Hepatocyte (in vitro differentiated cells): ENCODE measurements around the gene DOCK3. TPM values are rescaled to one million over a fixed set of nuclear protein-coding genes. Genes with fewer than 3 reads are reported as not detected.

Experiments used
- DNase-seq: peaks from one replicate; pipeline ENCODE4 v3.0.0-alpha.2; 2016; ENCODE audit warnings: low spot score
- H2AFZ ChIP-seq: fragments of 200-600 bp; sonication (generic); 2 replicates; pipeline ENCODE4 v1.6.0; 2016; ENCODE audit warnings: antibody characterized with exemption, mild to moderate bottlenecking
- H3K27ac ChIP-seq: fragments of 200-600 bp; sonication (generic); 2 replicates; pipeline ENCODE4 v1.5.1; 2016; ENCODE audit warnings: mild to moderate bottlenecking
- H3K27me3 ChIP-seq: fragments of 200-600 bp; sonication (generic); 2 replicates; pipeline ENCODE4 v1.6.1; 2016
- H3K36me3 ChIP-seq: fragments of 200-600 bp; sonication (generic); replicated peaks from 2 replicates; pipeline ENCODE4 v1.5.1; 2016; ENCODE audit warnings: low read depth; ENCODE audit not compliant: insufficient read depth
- H3K4me1 ChIP-seq: fragments of 200-600 bp; sonication (generic); 2 replicates; pipeline ENCODE4 v1.5.1; 2016; ENCODE audit warnings: mild to moderate bottlenecking, moderate library complexity; ENCODE audit not compliant: insufficient read depth
- H3K4me2 ChIP-seq: fragments of 200-600 bp; sonication (generic); 2 replicates; pipeline ENCODE4 v1.6.0; 2016
- H3K4me3 ChIP-seq: fragments of 200-600 bp; sonication (generic); 2 replicates; pipeline ENCODE4 v1.5.1; 2016; ENCODE audit warnings: mild to moderate bottlenecking
- H3K79me2 ChIP-seq: fragments of 200-600 bp; sonication (generic); 2 replicates; pipeline ENCODE4 v1.6.0; 2017; ENCODE audit warnings: mild to moderate bottlenecking
- H3K9me2 ChIP-seq: fragments of 200-600 bp; sonication (generic); replicated peaks from 2 replicates; pipeline ENCODE4 v1.6.0; 2017; ENCODE audit warnings: mild to moderate bottlenecking; ENCODE audit not compliant: insufficient read depth
- H3K9me3 ChIP-seq: fragments of 200-600 bp; sonication (generic); 2 replicates; pipeline ENCODE4 v1.5.1; 2016; ENCODE audit warnings: low read depth, mild to moderate bottlenecking
- H4K20me1 ChIP-seq: fragments of 200-600 bp; sonication (generic); 2 replicates; pipeline ENCODE4 v1.6.0; 2016; ENCODE audit warnings: mild to moderate bottlenecking; ENCODE audit not compliant: insufficient read depth, poor library complexity, severe bottlenecking
- EZH2 ChIP-seq: fragments of 200-600 bp; sonication (generic); IDR thresholded peaks from 2 replicates; pipeline ENCODE4 v1.6.1; 2016; ENCODE audit warnings: antibody characterized with exemption, mild to moderate bottlenecking, borderline replicate concordance
- EZH2phosphoT487 ChIP-seq: fragments of 200-600 bp; sonication (generic); IDR thresholded peaks from one replicate; pipeline ENCODE4 v1.6.1; 2018; ENCODE audit warnings: antibody characterized with exemption, mild to moderate bottlenecking, low read depth, moderate library complexity; ENCODE audit not compliant: unreplicated experiment, severe bottlenecking
- WGBS: methylation state at CpG from one replicate; pipeline ENCODE4 v1.1.6; 2016; ENCODE audit warnings: low lambda C conversion rate; ENCODE audit errors: missing lambda C conversion rate; 5-methylcytosine and 5-hydroxymethylcytosine counted together
- polyA plus RNA-seq: library from polyadenylated mRNA; unstranded; fragments of >200 nt; fragmentation: Nextera tagmentation; extraction: Ambion mirVana; gene quantifications from 2 replicates; pipeline ENCODE4 v1.2.1, GENCODE V29; 2016
- total RNA-seq: library from RNA; depleted of rRNA; stranded (reverse); fragments of >200 nt; gene quantifications from 2 replicates; pipeline ENCODE4 v1.2.3, GENCODE V29; 2014
- TF ChIP-seq, protein P1 (sequence below): fragments of 200-600 bp; sonication (generic); IDR thresholded peaks from 2 replicates; pipeline ENCODE4 v1.5.1; 2016; ENCODE audit warnings: antibody characterized with exemption, mild to moderate bottlenecking; ENCODE audit not compliant: poor library complexity

DOCK3 gene
- total and polyA plus RNA-seq, 2 experiments from 2014 or later = 0.77 to 1.6 TPM

DNA sequence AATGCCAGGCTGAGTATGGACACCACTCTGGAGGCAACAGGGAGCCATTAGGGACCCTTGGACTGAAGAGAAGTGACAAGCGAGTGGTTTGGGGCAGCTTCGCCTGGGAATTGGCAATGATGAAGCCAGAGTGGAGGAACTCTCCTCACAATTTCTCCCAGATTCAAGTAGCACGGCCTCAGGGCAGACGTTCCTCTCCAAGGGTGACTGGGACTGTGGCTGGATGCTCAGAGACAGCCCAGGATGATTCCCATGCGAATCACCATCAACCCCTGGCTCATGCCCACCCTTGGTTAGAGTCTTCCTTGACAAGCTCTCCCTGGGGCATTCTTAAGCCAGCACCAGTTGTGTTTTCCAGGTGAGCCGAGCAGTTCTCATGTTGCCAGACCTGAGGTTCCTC, 16.3 kb upstream of the DOCK3 start:
- H3K79me2 ChIP-seq = no peaks in the 10 kb centered on the region
- TF ChIP-seq EZH2 = no peak
- TF ChIP-seq, protein P1, sequence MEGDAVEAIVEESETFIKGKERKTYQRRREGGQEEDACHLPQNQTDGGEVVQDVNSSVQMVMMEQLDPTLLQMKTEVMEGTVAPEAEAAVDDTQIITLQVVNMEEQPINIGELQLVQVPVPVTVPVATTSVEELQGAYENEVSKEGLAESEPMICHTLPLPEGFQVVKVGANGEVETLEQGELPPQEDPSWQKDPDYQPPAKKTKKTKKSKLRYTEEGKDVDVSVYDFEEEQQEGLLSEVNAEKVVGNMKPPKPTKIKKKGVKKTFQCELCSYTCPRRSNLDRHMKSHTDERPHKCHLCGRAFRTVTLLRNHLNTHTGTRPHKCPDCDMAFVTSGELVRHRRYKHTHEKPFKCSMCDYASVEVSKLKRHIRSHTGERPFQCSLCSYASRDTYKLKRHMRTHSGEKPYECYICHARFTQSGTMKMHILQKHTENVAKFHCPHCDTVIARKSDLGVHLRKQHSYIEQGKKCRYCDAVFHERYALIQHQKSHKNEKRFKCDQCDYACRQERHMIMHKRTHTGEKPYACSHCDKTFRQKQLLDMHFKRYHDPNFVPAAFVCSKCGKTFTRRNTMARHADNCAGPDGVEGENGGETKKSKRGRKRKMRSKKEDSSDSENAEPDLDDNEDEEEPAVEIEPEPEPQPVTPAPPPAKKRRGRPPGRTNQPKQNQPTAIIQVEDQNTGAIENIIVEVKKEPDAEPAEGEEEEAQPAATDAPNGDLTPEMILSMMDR = no peak
- TF ChIP-seq EZH2phosphoT487 = no peak
- no peak overlapping the region for H3K4me3 ChIP-seq
- H4K20me1 ChIP-seq = no peaks in the 10 kb centered on the region
- WGBS = 93% methylated on average over 6 of the region's 6 CpGs
- no peaks in the 10 kb centered on the region for H3K4me1 ChIP-seq
- H2AFZ ChIP-seq = no peak overlapping the region
- no peaks in the 10 kb centered on the region for H3K27me3 ChIP-seq
- H3K9me3 ChIP-seq = no peaks in the 10 kb centered on the region
- H3K9me2 ChIP-seq = no peaks in the 10 kb centered on the region
- H3K4me2 ChIP-seq = no peak overlapping the region
- no peaks in the 10 kb centered on the region for H3K36me3 ChIP-seq
- no peak for DNase-seq
- no peak overlapping the region for H3K27ac ChIP-seq

DNA sequence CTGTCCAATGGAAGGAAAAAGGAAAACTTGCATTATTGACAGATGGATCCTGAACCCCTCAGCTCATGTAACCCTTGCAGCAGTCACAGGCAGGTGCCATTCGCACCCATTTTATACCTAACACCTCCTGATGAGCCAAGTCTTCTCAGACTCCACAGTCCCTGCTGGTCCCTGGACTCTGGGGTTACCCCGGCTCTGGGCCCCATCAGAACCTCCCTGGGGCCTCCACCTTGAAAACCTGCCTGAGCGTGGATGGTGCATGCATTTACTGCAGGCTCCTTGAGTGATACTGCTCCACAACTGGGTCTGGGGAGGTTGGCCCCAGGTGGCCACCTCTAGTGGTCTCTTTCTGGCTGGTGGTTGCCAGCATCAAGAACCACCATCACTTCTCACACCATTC, 15.9 kb upstream of the DOCK3 start:
- H3K27me3 ChIP-seq = no peaks in the 10 kb centered on the region
- no peak overlapping the region for H3K4me2 ChIP-seq
- TF ChIP-seq, protein P1 = no peak
- H3K27ac ChIP-seq = no peak overlapping the region
- no peaks in the 10 kb centered on the region for H3K9me3 ChIP-seq
- H3K36me3 ChIP-seq = no peaks in the 10 kb centered on the region
- no peak overlapping the region for H3K4me3 ChIP-seq
- H4K20me1 ChIP-seq = no peaks in the 10 kb centered on the region
- DNase-seq = no peak
- H3K4me1 ChIP-seq = no peaks in the 10 kb centered on the region
- no peaks in the 10 kb centered on the region for H3K9me2 ChIP-seq
- no peaks in the 10 kb centered on the region for H3K79me2 ChIP-seq
- H2AFZ ChIP-seq = no peak overlapping the region
- 97% methylated on average over 3 of the region's 3 CpGs for WGBS

DNA sequence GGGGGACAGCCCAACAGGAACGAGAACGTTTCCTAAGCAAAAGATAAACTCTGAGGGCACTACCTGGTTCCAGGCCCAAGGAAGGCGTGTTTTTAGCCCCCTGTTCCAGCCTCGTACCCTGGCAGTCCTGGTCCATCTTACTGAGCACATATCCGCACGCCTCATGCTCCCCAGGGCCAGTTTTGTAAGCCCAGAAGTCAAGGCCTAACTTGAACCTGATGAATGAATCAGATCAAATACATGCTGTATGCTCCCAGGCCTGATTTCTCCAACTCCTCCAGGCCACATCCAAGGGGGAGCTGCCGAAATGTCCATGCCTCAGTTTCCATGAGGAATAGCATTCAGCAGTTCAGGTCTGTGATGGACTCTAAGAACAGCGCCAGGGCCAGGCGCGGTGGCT, 14.3 kb upstream of the DOCK3 start:
- Histone ChIP-seq H3K36me3 (no peaks in the 10 kb centered on the region), H3K79me2 (no peaks in the 10 kb centered on the region), H2AFZ (no peak overlapping the region), H3K9me2 (no peaks in the 10 kb centered on the region), H4K20me1 (no peaks in the 10 kb centered on the region), H3K9me3 (no peaks in the 10 kb centered on the region), H3K27ac (no peak overlapping the region), H3K27me3 (no peaks in the 10 kb centered on the region), H3K4me1 (no peaks in the 10 kb centered on the region), H3K4me2 (no peak overlapping the region), H3K4me3 (no peak overlapping the region)
- no peak for TF ChIP-seq EZH2
- TF ChIP-seq, protein P1 = no peak
- TF ChIP-seq EZH2phosphoT487 = no peak
- no peak for DNase-seq
- WGBS = 94% methylated on average over 10 of the region's 10 CpGs

DNA sequence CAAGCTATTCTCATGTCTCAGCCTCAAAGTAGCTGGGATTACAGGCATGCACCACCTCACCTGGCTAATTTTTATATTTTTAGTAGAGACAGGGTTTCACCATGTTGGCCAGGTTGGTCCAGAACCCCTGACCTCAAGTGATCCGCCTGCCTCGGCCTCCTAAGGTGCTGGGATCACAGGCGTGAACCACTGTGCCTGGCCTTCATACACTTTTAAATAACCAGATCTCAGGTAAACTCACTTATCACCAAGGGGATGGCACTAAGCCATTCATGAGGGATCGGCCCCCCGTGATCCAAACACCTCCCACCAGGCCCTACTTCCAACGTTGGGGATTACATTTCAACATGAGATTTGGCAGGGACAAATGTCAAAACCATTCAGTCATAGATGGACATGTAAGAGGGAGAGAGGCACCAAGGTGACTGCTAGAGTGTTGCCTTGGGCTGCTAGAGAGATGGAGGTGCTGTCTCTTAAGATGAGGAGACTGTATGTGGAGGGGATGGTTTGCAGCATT, 13.3 kb upstream of the DOCK3 start:
- H4K20me1 ChIP-seq = no peaks in the 10 kb centered on the region
- 77% methylated on average over 6 of the region's 6 CpGs for WGBS
- DNase-seq = no peak
- H3K4me3 ChIP-seq = no peak overlapping the region
- TF ChIP-seq EZH2 = no peak
- TF ChIP-seq EZH2phosphoT487 = no peak
- no peaks in the 10 kb centered on the region for H3K4me1 ChIP-seq
- H3K36me3 ChIP-seq = no peaks in the 10 kb centered on the region
- no peak overlapping the region for H3K4me2 ChIP-seq
- no peaks in the 10 kb centered on the region for H3K79me2 ChIP-seq
- no peaks in the 10 kb centered on the region for H3K9me2 ChIP-seq
- no peaks in the 10 kb centered on the region for H3K9me3 ChIP-seq
- no peak overlapping the region for H2AFZ ChIP-seq
- no peak overlapping the region for H3K27ac ChIP-seq
- no peaks in the 10 kb centered on the region for H3K27me3 ChIP-seq
